Spleen (tissue), 7 donors: Measurements from ENCODE around the gene TSSK3.

Experiments used
- CTCF ChIP-seq, 11 experiments: fragments of 200-600 bp in 7 of 11; fragments of 450-650 bp in 4 of 11; sonication (generic) in 4 of 11; IDR thresholded peaks in 8 of 11; conservative IDR thresholded peaks in 3 of 11; 1 replicate in 7 of 11; 2 replicates in 4 of 11; pipeline versions ENCODE4 v1.4.0 to v1.8.0; 2016 to 2021; ENCODE audit warnings: antibody characterized with exemption in 11 of 11, inconsistent platforms in 4 of 11, mild to moderate bottlenecking in 1 of 11
- POLR2A ChIP-seq, 3 donors: fragments of 450-650 bp; IDR thresholded peaks; one replicate each; pipeline ENCODE4 v1.5.1; 2017; ENCODE audit warnings: antibody characterized with exemption in 3 of 3, mild to moderate bottlenecking in 1 of 3
- POLR2AphosphoS5 ChIP-seq, 3 donors: sonication (generic); formaldehyde crosslinking; IDR thresholded peaks; one replicate each; pipeline ENCODE4 v1.5.1; 2017; ENCODE audit warnings: antibody characterized with exemption in 3 of 3
- donor health status: DM: no; HTN: no; CAD: no; lungs with moderate emphysema.
- donor health status: DM: no; HTN: no; CAD: no.
- donor health status: DM: no; HTN: no; CAD: no.

GRCh38 chr1:32351399-32352238 is 10.7 kb upstream of the TSSK3 start:
- TF ChIP-seq POLR2A (IDR thresholded peaks at IDR 0.05) (peak in 2 of 3 donors; percentile 50 to 82), POLR2AphosphoS5 (IDR thresholded peaks at IDR 0.05) (peak; percentile 91 to 96 (median 94)), CTCF (IDR thresholded peaks at IDR 0.05 in 8 of 11, conservative IDR thresholded peaks at IDR 0.05 in 3 of 11) (no peak)
